ENCODE results near the gene NLK. TPM values are rescaled to one million over a fixed set of nuclear protein-coding genes. Genes with fewer than 3 reads are reported as not detected.

Gene NLK
- total RNA-seq, 2 donors from 2014 or later, result 19.8 to 37.0 TPM

GRCh38 chr17:28053044-28053670, 10.7 kb downstream of the NLK start:
- intact Hi-C loops (cut with DNase I), result no loop called here
- peaks cover 2% of the 10 kb centered on the region for H3K4me1 ChIP-seq (replicated peaks)

GRCh38 chr17:28053725-28054124, 11.2 kb downstream of the NLK start:
- no peak for TF ChIP-seq POLR2A (IDR thresholded peaks at IDR 0.05)
- no peak for TF ChIP-seq POLR2AphosphoS5 (IDR thresholded peaks at IDR 0.05)
- no peak for TF ChIP-seq CTCF (IDR thresholded peaks at IDR 0.05)
- 81% methylated on average over 2 of the region's 2 CpGs for WGBS
- Histone ChIP-seq H3K9me3 (no peaks in the 10 kb centered on the region), H3K36me3 (no peaks in the 10 kb centered on the region), H3K27ac (no peak overlapping the region), H3K27me3 (replicated peaks; ENCODE audit: insufficient read depth) (no peaks in the 10 kb centered on the region), H3K4me1 (replicated peaks) (peaks cover 2% of the 10 kb centered on the region), H3K4me3 (no peak overlapping the region)
- intact Hi-C loops (cut with DNase I), result no loop called here
- no peak for DNase-seq (ENCODE audit: low spot score)

More at GRCh38 chr17:28053044-28053670, 10.7 kb downstream of the NLK start:
- no peak for DNase-seq (ENCODE audit: low spot score)
- H3K4me3 ChIP-seq, result no peak overlapping the region
- no peaks in the 10 kb centered on the region for H3K9me3 ChIP-seq
- no peak overlapping the region for H3K27ac ChIP-seq
- H3K27me3 ChIP-seq (replicated peaks; ENCODE audit: insufficient read depth), result no peaks in the 10 kb centered on the region
- TF ChIP-seq POLR2A (IDR thresholded peaks at IDR 0.05) (no peak), CTCF (IDR thresholded peaks at IDR 0.05) (no peak), POLR2AphosphoS5 (IDR thresholded peaks at IDR 0.05) (no peak)
- 67% methylated on average over 3 of the region's 3 CpGs for WGBS
- no peaks in the 10 kb centered on the region for H3K36me3 ChIP-seq

- intact Hi-C loops (cut with DNase I), result no loop called here
- H3K27ac ChIP-seq, result no peak overlapping the region
- 74% methylated on average over 2 of the region's 2 CpGs for WGBS
- peaks cover 2% of the 10 kb centered on the region for H3K4me1 ChIP-seq (replicated peaks)
- no peak overlapping the region for H3K4me3 ChIP-seq
- H3K27me3 ChIP-seq (replicated peaks; ENCODE audit: insufficient read depth), result no peaks in the 10 kb centered on the region
- no peaks in the 10 kb centered on the region for H3K36me3 ChIP-seq
- H3K9me3 ChIP-seq, result no peaks in the 10 kb centered on the region
- no peak for TF ChIP-seq CTCF (IDR thresholded peaks at IDR 0.05)
- TF ChIP-seq POLR2AphosphoS5 (IDR thresholded peaks at IDR 0.05), result no peak
- TF ChIP-seq POLR2A (IDR thresholded peaks at IDR 0.05), result no peak
- no peak for DNase-seq (ENCODE audit: low spot score)
Measured at GRCh38 chr17:28055546-28056275, 13.2 kb downstream of the NLK start.

- TF ChIP-seq CTCF (IDR thresholded peaks at IDR 0.05) (no peak), POLR2A (IDR thresholded peaks at IDR 0.05) (no peak), POLR2AphosphoS5 (IDR thresholded peaks at IDR 0.05) (no peak)
- H3K9me3 ChIP-seq, result no peaks in the 10 kb centered on the region
- H3K4me3 ChIP-seq, result no peak overlapping the region
- H3K27ac ChIP-seq, result no peak overlapping the region
- 50% methylated on average over 3 of the region's 3 CpGs for WGBS
- H3K4me1 ChIP-seq (replicated peaks), result peaks cover 2% of the 10 kb centered on the region
- H3K36me3 ChIP-seq, result no peaks in the 10 kb centered on the region
- H3K27me3 ChIP-seq (replicated peaks; ENCODE audit: insufficient read depth), result no peaks in the 10 kb centered on the region
- intact Hi-C loops (cut with DNase I), result no loop called here
- DNase-seq (ENCODE audit: low spot score), result no peak
Measured at GRCh38 chr17:28056276-28056620, 13.8 kb downstream of the NLK start.
